ENCODE data around the gene FOXC2. TPM values are rescaled to one million over a fixed set of nuclear protein-coding genes. Genes with fewer than 3 reads are reported as not detected.

The FOXC2 gene
- total RNA-seq, 4 donors from 2014 or later = 9.3 to 18.2 (median 14.1) TPM

DNA sequence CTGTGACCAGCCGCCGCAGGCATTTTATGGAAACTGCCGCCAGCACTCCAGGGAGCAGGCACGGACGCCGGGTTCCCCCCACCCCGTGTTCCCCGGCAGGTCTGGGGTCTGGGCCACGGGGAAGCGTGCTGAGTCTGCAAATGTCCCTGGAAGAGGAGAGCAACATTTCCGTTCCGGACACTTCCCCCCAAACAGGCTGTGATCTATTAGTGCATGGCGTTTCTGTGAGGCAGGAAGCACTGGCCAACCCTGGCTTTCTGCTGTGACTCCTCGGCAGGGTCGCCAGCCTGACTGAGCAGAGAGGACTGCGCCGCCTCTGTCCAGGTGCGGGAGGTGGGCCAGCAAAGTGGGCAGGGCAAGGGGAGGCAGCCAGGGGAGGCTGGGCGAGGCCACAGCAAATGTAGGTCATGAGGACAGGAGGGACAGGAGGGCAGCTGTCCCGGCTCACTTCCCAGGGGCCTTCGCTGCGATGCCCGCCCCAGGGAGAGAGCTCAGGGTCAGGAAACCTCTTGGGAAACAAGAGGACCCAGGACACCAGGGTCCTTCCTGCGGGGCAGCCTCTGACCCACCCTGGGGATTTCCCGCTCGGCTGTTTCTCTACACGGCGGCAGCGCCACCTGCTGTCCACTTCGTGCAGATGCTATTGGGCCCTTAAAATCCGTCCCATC is 46.8 kb upstream of the FOXC2 start:
- Histone ChIP-seq H3K4me1 (peaks cover 0 to 36% (median 3%) of the 10 kb centered on the region in 4 donors), H3K27me3 (peaks cover 0 to 80% of the 10 kb centered on the region in 2 donors)
- peak in 1 of 2 donors; percentile 60 for DNase-seq (ENCODE audit: low spot score in 2 of 2)

DNA sequence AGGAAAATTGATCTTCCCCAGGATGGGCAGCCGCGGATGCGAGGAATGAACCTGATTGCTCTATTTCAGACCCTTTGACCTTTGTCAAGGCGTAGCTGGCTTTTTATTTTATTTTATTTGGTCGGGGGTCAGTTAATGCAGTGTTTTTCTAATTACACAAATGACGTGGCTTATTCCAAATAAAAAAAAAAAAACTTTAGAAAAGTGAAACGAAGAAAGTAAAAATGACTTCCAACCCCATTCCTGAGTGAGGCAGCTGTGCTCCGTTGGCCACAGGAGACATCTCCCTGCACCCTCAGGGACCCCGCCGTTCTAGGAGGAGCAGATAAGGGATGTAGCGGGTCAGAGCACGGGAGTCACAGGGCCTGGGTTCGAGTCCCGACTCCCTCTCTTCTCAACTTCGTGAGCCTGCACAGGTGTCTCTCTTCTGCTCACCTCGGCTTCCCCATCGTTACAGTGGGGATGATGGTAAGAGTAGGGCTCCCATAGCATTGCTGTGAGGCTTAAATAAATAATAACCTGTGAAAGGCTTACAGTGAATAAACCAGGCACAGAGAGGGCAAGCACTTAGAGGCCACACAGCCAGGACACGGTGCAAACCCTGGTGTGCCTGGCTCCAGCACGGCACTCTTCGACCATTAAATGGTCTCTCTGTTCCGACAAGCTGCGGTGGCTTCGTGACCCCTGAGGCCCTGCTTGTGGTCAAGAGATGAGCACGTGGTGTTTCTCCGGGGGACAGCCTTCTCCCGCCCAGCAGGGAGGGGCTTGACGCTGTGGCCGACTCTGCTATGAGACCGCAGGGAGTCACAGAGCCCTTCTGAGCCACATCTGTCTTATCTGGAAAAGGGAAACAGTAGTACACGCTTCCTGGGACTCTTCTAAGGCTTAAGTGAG is 46.1 kb upstream of the FOXC2 start:
- Histone ChIP-seq H3K27ac (no peak overlapping the region), H3K4me3 (peak overlapping the region in 1 of 4 donors; percentile 7), H3K36me3 (no peaks in the 10 kb centered on the region), H3K4me1 (peaks cover 0 to 32% (median 3%) of the 10 kb centered on the region in 4 donors), H3K9me3 (no peaks in the 10 kb centered on the region), H3K27me3 (peaks cover 0 to 72% of the 10 kb centered on the region in 2 donors)
- TF ChIP-seq CTCF (IDR thresholded peaks at IDR 0.05) (peak in 1 of 5 experiments; percentile 4), EP300 (IDR thresholded peaks at IDR 0.05) (no peak)
- DNase-seq (ENCODE audit: low spot score in 2 of 2) = no peak
- WGBS, 2 donors = 30 to 33% methylated on average over 28 to 30 of the region's 30 CpGs

More for the DNA sequence above, 46.8 kb upstream of the FOXC2 start:
- 18 to 23% methylated on average over 27 to 28 of the region's 31 CpGs for WGBS, 2 donors
- TF ChIP-seq EP300 (IDR thresholded peaks at IDR 0.05) (no peak), CTCF (IDR thresholded peaks at IDR 0.05) (peak; percentile 85 to 93 (median 89))
- H3K36me3 ChIP-seq = no peaks in the 10 kb centered on the region
- H3K9me3 ChIP-seq = no peaks in the 10 kb centered on the region
- H3K4me3 ChIP-seq = peak overlapping the region in 1 of 4 donors; percentile 7
- no peak overlapping the region for H3K27ac ChIP-seq

DNA sequence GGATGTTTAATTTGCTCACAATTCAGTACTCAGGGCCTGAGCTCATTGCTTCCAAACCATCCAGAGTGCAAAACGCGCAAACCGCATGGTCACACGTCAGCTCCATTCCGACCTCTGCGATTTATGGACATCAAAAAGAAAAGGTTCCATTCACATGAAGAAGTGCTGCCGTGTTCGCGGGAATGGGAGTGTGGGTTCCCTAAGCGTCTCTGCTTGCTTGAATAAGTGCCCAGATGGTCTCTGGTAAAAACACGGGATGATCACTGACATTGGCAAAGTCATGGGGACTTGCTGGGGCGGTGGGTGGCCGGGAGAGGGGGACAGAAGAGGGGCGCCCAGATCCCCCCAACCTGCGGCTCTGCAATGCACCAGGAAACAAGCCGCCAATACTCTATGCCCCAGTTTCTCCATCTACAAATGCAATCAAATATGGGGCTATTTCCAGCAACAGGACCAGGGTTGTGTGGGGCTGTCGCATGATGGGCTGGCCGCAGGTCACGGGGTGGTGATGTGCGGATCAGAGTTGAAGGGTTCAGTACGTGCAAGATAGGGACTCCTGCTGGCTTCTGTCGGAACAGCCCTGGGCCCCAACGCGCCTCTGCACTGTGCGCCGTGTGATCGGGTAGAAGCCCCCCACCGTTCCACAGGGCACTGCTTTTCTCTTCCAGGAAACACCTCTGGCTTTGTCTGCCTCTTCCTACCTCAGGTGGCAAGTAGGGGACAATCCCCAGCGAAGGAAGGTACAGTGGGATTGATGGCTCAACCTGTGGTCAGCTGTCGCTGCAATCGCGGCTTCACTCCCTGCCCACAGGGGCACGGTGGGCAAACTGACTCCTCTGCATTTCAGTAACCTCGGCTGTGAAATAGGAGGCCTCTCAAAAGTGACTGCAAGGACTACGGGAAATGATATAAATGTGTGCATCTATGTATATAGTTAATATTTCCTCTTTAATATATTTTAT is 45.1 kb upstream of the FOXC2 start:
- Histone ChIP-seq H3K27me3 (peaks cover 0 to 62% of the 10 kb centered on the region in 2 donors), H3K36me3 (no peaks in the 10 kb centered on the region), H3K27ac (no peak overlapping the region), H3K9me3 (no peaks in the 10 kb centered on the region), H3K4me1 (peaks cover 0 to 22% (median 3%) of the 10 kb centered on the region in 4 donors), H3K4me3 (no peak overlapping the region)
- DNase-seq (ENCODE audit: low spot score in 2 of 2) = no peak
- WGBS, 2 donors = 68 to 71% methylated on average over 35 of the region's 35 CpGs
- TF ChIP-seq CTCF (IDR thresholded peaks at IDR 0.05) (no peak), EP300 (IDR thresholded peaks at IDR 0.05) (no peak), POLR2A (IDR thresholded peaks at IDR 0.05) (no peak)

- Histone ChIP-seq H3K9me3 (no peaks in the 10 kb centered on the region), H3K36me3 (no peaks in the 10 kb centered on the region), H3K4me1 (peaks cover 0 to 18% (median 3%) of the 10 kb centered on the region in 4 donors), H3K27me3 (peaks cover 0 to 51% of the 10 kb centered on the region in 2 donors), H3K4me3 (no peak overlapping the region), H3K27ac (no peak overlapping the region)
- no peak for DNase-seq (ENCODE audit: low spot score in 2 of 2)
- TF ChIP-seq EP300 (IDR thresholded peaks at IDR 0.05) = no peak
- no peak for TF ChIP-seq CTCF (IDR thresholded peaks at IDR 0.05)
- no peak for TF ChIP-seq POLR2A (IDR thresholded peaks at IDR 0.05)
- 80 to 81% methylated on average over 16 of the region's 16 CpGs for WGBS, 2 donors
Measured at GRCh38 chr16:86522634-86523033, 44.0 kb upstream of the FOXC2 start.
